Spleen (tissue), 7 donors: ENCODE measurements around the gene CCDC88C.
"Not testable (repeated sequence)": the region's sequence is repeated elsewhere in the genome, so short reads cannot be mapped to it uniquely, and the experiment has no call there.

Experiments
- CTCF ChIP-seq, 11 experiments: fragments of 200-600 bp in 7 of 11; fragments of 450-650 bp in 4 of 11; sonication (generic) in 4 of 11; IDR thresholded peaks in 8 of 11; conservative IDR thresholded peaks in 3 of 11; 1 replicate in 7 of 11; 2 replicates in 4 of 11; pipeline versions ENCODE4 v1.4.0 to v1.8.0; 2016 to 2021; ENCODE audit warnings: antibody characterized with exemption in 11 of 11, inconsistent platforms in 4 of 11, mild to moderate bottlenecking in 1 of 11
- POLR2A ChIP-seq, 3 donors: fragments of 450-650 bp; IDR thresholded peaks; one replicate each; pipeline ENCODE4 v1.5.1; 2017; ENCODE audit warnings: antibody characterized with exemption in 3 of 3, mild to moderate bottlenecking in 1 of 3
- POLR2AphosphoS5 ChIP-seq, 3 donors: sonication (generic); formaldehyde crosslinking; IDR thresholded peaks; one replicate each; pipeline ENCODE4 v1.5.1; 2017; ENCODE audit warnings: antibody characterized with exemption in 3 of 3
- donor health status: DM: no; HTN: no; CAD: no; lungs with moderate emphysema.
- donor health status: DM: no; HTN: no; CAD: no.
- donor health status: DM: no; HTN: no; CAD: no.

DNA sequence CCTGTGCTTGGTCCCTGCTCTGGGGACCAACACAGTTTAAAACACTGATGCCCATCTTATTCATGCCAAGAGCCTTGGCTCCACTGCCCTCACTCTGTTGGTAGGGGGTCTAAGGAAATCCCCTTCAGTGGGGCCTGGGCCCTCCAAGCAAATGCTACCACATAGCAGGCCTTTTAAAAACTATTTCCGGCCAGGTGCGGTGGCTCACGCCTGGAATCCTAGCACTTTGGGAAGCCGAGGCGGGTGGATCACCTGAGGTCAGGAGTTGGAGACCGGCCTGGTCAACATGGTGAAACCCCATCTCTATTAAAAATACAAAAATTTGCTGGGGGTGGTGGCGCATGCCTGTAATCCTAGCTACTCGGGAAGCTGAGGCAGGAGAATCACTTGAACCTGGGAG, 172.0 kb downstream of the CCDC88C start:
- TF ChIP-seq CTCF (IDR thresholded peaks at IDR 0.05 in 8 of 11, conservative IDR thresholded peaks at IDR 0.05 in 3 of 11); POLR2AphosphoS5 (IDR thresholded peaks at IDR 0.05); POLR2A (IDR thresholded peaks at IDR 0.05): not testable (repeated sequence)
